Smooth muscle cell (in vitro differentiated cells): ENCODE data around the gene GPAT2. TPM values are rescaled to one million over a fixed set of nuclear protein-coding genes. Genes with fewer than 3 reads are reported as not detected.
"Not testable (repeated sequence)": the region's sequence is repeated elsewhere in the genome, so short reads cannot be mapped to it uniquely, and the experiment has no call there.

Source experiments
- DNase-seq: peaks from one replicate; lab custom pipeline; 2025; ENCODE audit not compliant: unreplicated experiment; lab: John Stamatoyannopoulos, UW
- H2AFZ ChIP-seq: fragments of 200-600 bp; sonication (generic); 2 replicates; pipeline ENCODE4 v1.6.0; 2016; ENCODE audit warnings: antibody characterized with exemption, low read depth, mild to moderate bottlenecking
- H3F3A ChIP-seq: fragments of 200-600 bp; sonication (generic); 2 replicates; pipeline ENCODE4 v1.6.0; 2017; ENCODE audit warnings: antibody characterized with exemption, low read depth
- H3K27ac ChIP-seq: fragments of 200-600 bp; sonication (generic); 2 replicates; pipeline ENCODE4 v1.5.1; 2016; ENCODE audit warnings: low read depth, mild to moderate bottlenecking
- H3K27me3 ChIP-seq: fragments of 200-600 bp; sonication (generic); 2 replicates; pipeline ENCODE4 v1.6.1; 2016; ENCODE audit warnings: low read depth, mild to moderate bottlenecking
- H3K36me3 ChIP-seq: fragments of 200-600 bp; sonication (generic); 2 replicates; pipeline ENCODE4 v1.5.1; 2016; ENCODE audit warnings: low read depth
- H3K4me1 ChIP-seq: fragments of 200-600 bp; sonication (generic); 2 replicates; pipeline ENCODE4 v1.5.1; 2016; ENCODE audit warnings: low read depth
- H3K4me2 ChIP-seq: fragments of 200-600 bp; sonication (generic); 2 replicates; pipeline ENCODE4 v1.6.0; 2016; ENCODE audit warnings: mild to moderate bottlenecking
- H3K4me3 ChIP-seq: fragments of 200-600 bp; sonication (generic); 2 replicates; pipeline ENCODE4 v1.5.1; 2016; ENCODE audit warnings: mild to moderate bottlenecking
- H3K79me2 ChIP-seq: fragments of 200-600 bp; sonication (generic); 2 replicates; pipeline ENCODE4 v1.6.0; 2016; ENCODE audit warnings: low read depth, mild to moderate bottlenecking
- H3K9ac ChIP-seq: fragments of 200-600 bp; sonication (generic); 2 replicates; pipeline ENCODE4 v1.6.0; 2016; ENCODE audit warnings: low read depth
- H3K9me3 ChIP-seq: fragments of 200-600 bp; sonication (generic); replicated peaks from 2 replicates; pipeline ENCODE4 v1.5.1; 2016; ENCODE audit warnings: low read depth
- H4K20me1 ChIP-seq: fragments of 200-600 bp; sonication (generic); 2 replicates; pipeline ENCODE4 v1.6.0; 2016; ENCODE audit warnings: low read depth
- CTCF ChIP-seq: fragments of 200-600 bp; sonication (generic); IDR thresholded peaks from 2 replicates; pipeline ENCODE4 v1.5.1; 2017; ENCODE audit warnings: borderline replicate concordance, mild to moderate bottlenecking, antibody characterized with exemption; ENCODE audit not compliant: insufficient read depth, poor library complexity, severe bottlenecking
- WGBS: methylation state at CpG from one replicate; pipeline ENCODE4 v1.1.7; 2016; ENCODE audit warnings: low lambda C conversion rate; 5-methylcytosine and 5-hydroxymethylcytosine counted together
- polyA plus RNA-seq: library from polyadenylated mRNA; unstranded; fragments of >200 nt; fragmentation: Nextera tagmentation; extraction: Ambion mirVana; gene quantifications from 2 replicates; pipeline ENCODE4 v1.2.1, GENCODE V29; 2016
- total RNA-seq: library from RNA; depleted of rRNA; stranded (reverse); fragments of >200 nt; gene quantifications from 2 replicates; pipeline ENCODE4 v1.2.3, GENCODE V29; 2014

Gene GPAT2
- total and polyA plus RNA-seq, 2 experiments from 2014 or later = 0.29 TPM; not detected in 1

- H3K79me2 ChIP-seq, H3K4me2 ChIP-seq, H3K4me1 ChIP-seq, H3K9ac ChIP-seq, H3K9me3 ChIP-seq, DNase-seq, H3K27ac ChIP-seq, H3K27me3 ChIP-seq, H3K4me3 ChIP-seq, H4K20me1 ChIP-seq, H2AFZ ChIP-seq, H3K36me3 ChIP-seq, H3F3A ChIP-seq: not testable (repeated sequence)
- 81% methylated on average over 7 of the region's 8 CpGs for WGBS
Observed at GRCh38 chr2:96069878-96070277, 35.2 kb upstream of the GPAT2 start.

GRCh38 chr2:96067902-96068581, 33.3 kb upstream of the GPAT2 start:
- not testable (repeated sequence) for H2AFZ ChIP-seq, H3K9me3 ChIP-seq, H4K20me1 ChIP-seq, H3K4me3 ChIP-seq, H3F3A ChIP-seq, H3K36me3 ChIP-seq, H3K27me3 ChIP-seq, H3K9ac ChIP-seq, DNase-seq, H3K27ac ChIP-seq, H3K4me2 ChIP-seq, H3K4me1 ChIP-seq, H3K79me2 ChIP-seq
- 84% methylated on average over 8 of the region's 9 CpGs for WGBS

GRCh38 chr2:96067098-96067660, 32.5 kb upstream of the GPAT2 start:
- H3K4me3 ChIP-seq, H3K9ac ChIP-seq, H3K9me3 ChIP-seq, H3K27me3 ChIP-seq, H3K4me2 ChIP-seq, H3K27ac ChIP-seq, H3F3A ChIP-seq, H3K4me1 ChIP-seq, H2AFZ ChIP-seq, H3K36me3 ChIP-seq, H4K20me1 ChIP-seq, DNase-seq, H3K79me2 ChIP-seq: not testable (repeated sequence)
- 88% methylated on average over 2 of the region's 2 CpGs for WGBS

- not testable (repeated sequence) for H3F3A ChIP-seq, H3K4me2 ChIP-seq, H3K4me3 ChIP-seq, H3K4me1 ChIP-seq, DNase-seq, H3K27ac ChIP-seq, H3K9ac ChIP-seq, H4K20me1 ChIP-seq, H3K79me2 ChIP-seq, H2AFZ ChIP-seq, H3K36me3 ChIP-seq, H3K9me3 ChIP-seq, H3K27me3 ChIP-seq
- WGBS = 87% methylated on average over 6 of the region's 7 CpGs
Observed at GRCh38 chr2:96066511-96066910, 31.8 kb upstream of the GPAT2 start.

GRCh38 chr2:96065954-96066353, 31.2 kb upstream of the GPAT2 start:
- not testable (repeated sequence) for H3K27me3 ChIP-seq, H3K9me3 ChIP-seq, H3K4me3 ChIP-seq, H3K79me2 ChIP-seq, H4K20me1 ChIP-seq, H3K27ac ChIP-seq, H3K36me3 ChIP-seq, H2AFZ ChIP-seq, H3K4me1 ChIP-seq, DNase-seq, H3K4me2 ChIP-seq, H3F3A ChIP-seq, H3K9ac ChIP-seq
- 93% methylated on average over 4 of the region's 4 CpGs for WGBS

- H3K4me2 ChIP-seq = no peak overlapping the region
- no peak overlapping the region for H3K4me3 ChIP-seq
- no peak overlapping the region for H3K9ac ChIP-seq
- no peaks in the 10 kb centered on the region for H3K36me3 ChIP-seq
- H3K4me1 ChIP-seq = no peaks in the 10 kb centered on the region
- no peak overlapping the region for H3K27ac ChIP-seq
- H4K20me1 ChIP-seq = no peaks in the 10 kb centered on the region
- H3K9me3 ChIP-seq = no peaks in the 10 kb centered on the region
- WGBS = 88% methylated on average over 4 of the region's 4 CpGs
- H3K79me2 ChIP-seq = no peaks in the 10 kb centered on the region
- no peak overlapping the region for H2AFZ ChIP-seq
- no peaks in the 10 kb centered on the region for H3K27me3 ChIP-seq
- DNase-seq = no peak
- no peaks in the 10 kb centered on the region for H3F3A ChIP-seq
- no peak for TF ChIP-seq CTCF
Observed at GRCh38 chr2:96065381-96065930, 30.7 kb upstream of the GPAT2 start.

GRCh38 chr2:96064760-96065159, 30.0 kb upstream of the GPAT2 start:
- not testable (repeated sequence) for H3K27me3 ChIP-seq, DNase-seq, H3K4me1 ChIP-seq, H3F3A ChIP-seq, H3K4me2 ChIP-seq, H3K4me3 ChIP-seq, H2AFZ ChIP-seq, H4K20me1 ChIP-seq, H3K79me2 ChIP-seq, H3K27ac ChIP-seq, H3K36me3 ChIP-seq, H3K9ac ChIP-seq, H3K9me3 ChIP-seq
